ENCODE measurements around the gene SHB. TPM values are rescaled to one million over a fixed set of nuclear protein-coding genes. Genes with fewer than 3 reads are reported as not detected.

SHB gene
- total RNA-seq, 2 donors from 2014 or later = 25.2 to 29.3 TPM

GRCh38 chr9:37946041-37946440 lies 123.0 kb downstream of the SHB start:
- peaks cover 0 to 10% of the 10 kb centered on the region in 2 donors for H3K36me3 ChIP-seq (replicated peaks in 1 of 2; ENCODE audit: insufficient read depth in 1 of 2, low read depth in 2 of 2)
- H3K4me3 ChIP-seq = no peak overlapping the region
- no peak overlapping the region for H3K27ac ChIP-seq
- no peak for TF ChIP-seq POLR2A (IDR thresholded peaks at IDR 0.05)
- TF ChIP-seq, protein P1, sequence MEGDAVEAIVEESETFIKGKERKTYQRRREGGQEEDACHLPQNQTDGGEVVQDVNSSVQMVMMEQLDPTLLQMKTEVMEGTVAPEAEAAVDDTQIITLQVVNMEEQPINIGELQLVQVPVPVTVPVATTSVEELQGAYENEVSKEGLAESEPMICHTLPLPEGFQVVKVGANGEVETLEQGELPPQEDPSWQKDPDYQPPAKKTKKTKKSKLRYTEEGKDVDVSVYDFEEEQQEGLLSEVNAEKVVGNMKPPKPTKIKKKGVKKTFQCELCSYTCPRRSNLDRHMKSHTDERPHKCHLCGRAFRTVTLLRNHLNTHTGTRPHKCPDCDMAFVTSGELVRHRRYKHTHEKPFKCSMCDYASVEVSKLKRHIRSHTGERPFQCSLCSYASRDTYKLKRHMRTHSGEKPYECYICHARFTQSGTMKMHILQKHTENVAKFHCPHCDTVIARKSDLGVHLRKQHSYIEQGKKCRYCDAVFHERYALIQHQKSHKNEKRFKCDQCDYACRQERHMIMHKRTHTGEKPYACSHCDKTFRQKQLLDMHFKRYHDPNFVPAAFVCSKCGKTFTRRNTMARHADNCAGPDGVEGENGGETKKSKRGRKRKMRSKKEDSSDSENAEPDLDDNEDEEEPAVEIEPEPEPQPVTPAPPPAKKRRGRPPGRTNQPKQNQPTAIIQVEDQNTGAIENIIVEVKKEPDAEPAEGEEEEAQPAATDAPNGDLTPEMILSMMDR (IDR thresholded peaks at IDR 0.05) = no peak
- intact Hi-C loops (cut with DNase I) = loop anchor here (5.0 kb wide), 2 partner anchors 34 to 46 kb away; no protein-coding TSS in a partner anchor
- H3K9me3 ChIP-seq = no peaks in the 10 kb centered on the region
- no peak for DNase-seq
- no peak for ATAC-seq
- 93 to 94% methylated on average over 6 to 8 of the region's 8 CpGs for WGBS, 2 donors
- H3K27me3 ChIP-seq = no peaks in the 10 kb centered on the region
- H3K4me1 ChIP-seq = peaks cover 34% of the 10 kb centered on the region

- Histone ChIP-seq H3K4me3 (no peak overlapping the region), H3K36me3 (replicated peaks in 1 of 2; ENCODE audit: insufficient read depth in 1 of 2, low read depth in 2 of 2) (peaks cover 0 to 10% of the 10 kb centered on the region in 2 donors), H3K4me1 (peaks cover 30% of the 10 kb centered on the region), H3K27ac (peak overlapping the region in 2 of 4 donors; percentile 45 to 55), H3K27me3 (no peaks in the 10 kb centered on the region), H3K9me3 (no peaks in the 10 kb centered on the region)
- no peak for DNase-seq
- WGBS, 2 donors = 78 to 81% methylated on average over 8 to 9 of the region's 9 CpGs
- ATAC-seq = no peak
- TF ChIP-seq, protein P1 (IDR thresholded peaks at IDR 0.05) = no peak
- TF ChIP-seq POLR2A (IDR thresholded peaks at IDR 0.05) = no peak
- intact Hi-C loops (cut with DNase I) = loop anchor here (5.0 kb wide), 2 partner anchors 33 to 47 kb away; no protein-coding TSS in a partner anchor
Observed at GRCh38 chr9:37944671-37945481, 124.2 kb downstream of the SHB start.

DNA sequence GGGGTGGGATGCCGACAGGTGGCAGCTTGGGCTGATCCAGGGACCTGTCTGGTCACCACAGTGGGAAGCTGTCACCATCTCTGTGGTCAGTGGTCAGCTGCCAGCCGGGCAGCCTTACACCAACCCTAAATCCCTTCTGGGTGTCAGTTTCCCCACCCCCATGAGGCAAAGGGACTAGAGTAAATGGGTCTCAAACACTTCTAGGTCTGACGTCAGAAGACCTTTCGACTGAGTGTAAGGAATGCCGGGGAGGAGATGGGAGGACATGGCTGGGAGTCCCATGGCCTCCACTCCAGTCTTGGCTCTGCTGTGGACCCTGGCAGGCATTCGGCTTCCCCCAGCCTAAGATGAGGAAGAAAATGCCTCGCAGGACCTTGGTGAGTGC lies 124.8 kb downstream of the SHB start:
- Histone ChIP-seq H3K36me3 (replicated peaks in 1 of 2; ENCODE audit: insufficient read depth in 1 of 2, low read depth in 2 of 2) (peaks cover 0 to 10% of the 10 kb centered on the region in 2 donors), H3K4me1 (peaks cover 35% of the 10 kb centered on the region), H3K9me3 (no peaks in the 10 kb centered on the region), H3K27ac (peak overlapping the region in 3 of 4 donors; percentile 37 to 52 (median 45)), H3K27me3 (no peaks in the 10 kb centered on the region), H3K4me3 (no peak overlapping the region)
- no peak for TF ChIP-seq POLR2A (IDR thresholded peaks at IDR 0.05)
- TF ChIP-seq, protein P1 (IDR thresholded peaks at IDR 0.05) = no peak
- intact Hi-C loops (cut with DNase I) = no loop called here
- DNase-seq (no peak), ATAC-seq (no peak)
- WGBS, 2 donors = 83 to 91% methylated on average over 5 to 7 of the region's 7 CpGs

GRCh38 chr9:37943345-37944265 lies 125.4 kb downstream of the SHB start:
- ATAC-seq (peak; percentile 40), DNase-seq (peak in 2 of 4 donors; percentile 40 to 42)
- peaks cover 0 to 10% of the 10 kb centered on the region in 2 donors for H3K36me3 ChIP-seq (replicated peaks in 1 of 2; ENCODE audit: insufficient read depth in 1 of 2, low read depth in 2 of 2)
- H3K27ac ChIP-seq = peak overlapping the region in 3 of 4 donors; percentile 37 to 52 (median 45)
- no peak overlapping the region for H3K4me3 ChIP-seq
- WGBS, 2 donors = 51 to 57% methylated on average over 11 to 12 of the region's 12 CpGs
- no peaks in the 10 kb centered on the region for H3K27me3 ChIP-seq
- peaks cover 35% of the 10 kb centered on the region for H3K4me1 ChIP-seq
- no peak for TF ChIP-seq POLR2A (IDR thresholded peaks at IDR 0.05)
- intact Hi-C loops (cut with DNase I) = no loop called here
- H3K9me3 ChIP-seq = no peaks in the 10 kb centered on the region

Measured in body of pancreas (tissue), 4 donors.